A549 (cell line): Measurements from ENCODE around the gene ABCB4. TPM values are rescaled to one million over a fixed set of nuclear protein-coding genes. Genes with fewer than 3 reads are reported as not detected.

Experiments
- ATAC-seq, 2 experiments: fragments of 200-7000 bp in 1 of 2; fragments of >200 bp in 1 of 2; cut with Nextera tagmentation in 1 of 2; cut with Tn5 transposase in 1 of 2; 3 replicates each; pipeline versions ENCODE4 v1.8.0 to v1.9.1; 2018 to 2020; ENCODE audit warnings: mild to moderate bottlenecking in 1 of 2, moderate library complexity in 1 of 2
- CTCF ChIA-PET: fragments of 300-600 bp; sonication (Branson Sonifier 250); formaldehyde crosslinking; extraction: SDS; loops from one replicate; lab custom pipeline; 2021; ENCODE audit warnings: antibody characterized with exemption, inconsistent platforms; lab: Yijun Ruan, JAX
- POLR2A ChIA-PET: fragments of 350-600 bp; formaldehyde crosslinking; extraction: SDS; loops from one replicate; lab custom pipeline; 2021; ENCODE audit warnings: antibody characterized with exemption, inconsistent platforms; lab: Yijun Ruan, JAX
- DNase-seq, 2 experiments: peaks; one replicate each; pipeline versions ENCODE4 v3.0.0 to v3.0.0-alpha.2; 2011 to 2016; ENCODE audit warnings: low read depth in 1 of 2, low spot score in 1 of 2
- FAIRE-seq: peaks from 2 replicates; lab custom pipeline; 2011; peaks lifted over from hg19 to GRCh38; lab: Jason Lieb, UNC
- H3K27ac ChIP-seq, 2 experiments: fragments of >200 bp; sonication (Bioruptor Twin); formaldehyde crosslinking; 3 replicates each; pipeline ENCODE4 v1.5.1; 2016 to 2017
- H3K4me1 ChIP-seq: fragments of >200 bp; sonication (Bioruptor Twin); formaldehyde crosslinking; 3 replicates; pipeline ENCODE4 v1.6.1; 2016
- H3K4me2 ChIP-seq: fragments of >200 bp; sonication (Bioruptor Twin); formaldehyde crosslinking; 3 replicates; pipeline ENCODE4 v1.6.1; 2016
- H3K4me3 ChIP-seq: fragments of >200 bp; sonication (Bioruptor Twin); formaldehyde crosslinking; 3 replicates; pipeline ENCODE4 v1.5.1; 2016
- H3K9me3 ChIP-seq: fragments of >200 bp; sonication (Bioruptor Twin); formaldehyde crosslinking; 3 replicates; pipeline ENCODE4 v1.6.1; 2016
- BCL3 ChIP-seq: fragments of >200 bp; sonication (Bioruptor Twin); formaldehyde crosslinking; IDR thresholded peaks from 3 replicates; pipeline ENCODE4 v1.6.1; 2016
- CBX2 ChIP-seq: fragments of 200-600 bp; sonication (generic); IDR thresholded peaks from 2 replicates; pipeline ENCODE4 v1.6.1; 2016; ENCODE audit warnings: low read depth, mild to moderate bottlenecking, borderline replicate concordance
- CHD2 ChIP-seq: fragments of 150-350 bp; IDR thresholded peaks from 2 replicates; pipeline ENCODE4 v1.6.1; 2014; ENCODE audit warnings: low read length; ENCODE audit not compliant: partially characterized antibody
- CHD4 ChIP-seq: fragments of 200-600 bp; sonication (generic); IDR thresholded peaks from 2 replicates; pipeline ENCODE4 v1.6.1; 2016; ENCODE audit warnings: antibody characterized with exemption, mild to moderate bottlenecking, borderline replicate concordance
- EHF ChIP-seq: fragments of 250-450 bp; sonication (Bioruptor Pico); IDR thresholded peaks from 2 replicates; pipeline ENCODE4 v1.5.0; 2020; ENCODE audit warnings: mild to moderate bottlenecking
- EHMT2 ChIP-seq: fragments of 200-600 bp; sonication (generic); IDR thresholded peaks from 2 replicates; pipeline ENCODE4 v1.6.1; 2016; ENCODE audit warnings: antibody characterized with exemption, low read depth, mild to moderate bottlenecking, moderate library complexity
- FOSL2 ChIP-seq, 2 experiments: fragments of 450-650 bp in 1 of 2; fragments of >200 bp in 1 of 2; sonication (Bioruptor Twin) in 1 of 2; formaldehyde crosslinking; IDR thresholded peaks; 2 replicates each; pipeline versions ENCODE4 v1.5.0 to v1.6.1; 2016 to 2020; ENCODE audit warnings: mild to moderate bottlenecking in 1 of 2, moderate library complexity in 1 of 2
- GATA3 ChIP-seq: IDR thresholded peaks from 2 replicates; pipeline ENCODE4 v1.6.1; 2012; ENCODE audit warnings: borderline replicate concordance
- HDAC2 ChIP-seq: fragments of 200-600 bp; sonication (generic); IDR thresholded peaks from 2 replicates; pipeline ENCODE4 v1.6.1; 2016
- HMGXB4 ChIP-seq: fragments of 250-450 bp; sonication (Bioruptor Pico); IDR thresholded peaks from 2 replicates; pipeline ENCODE4 v1.5.0; 2021; ENCODE audit warnings: mild to moderate bottlenecking, moderate library complexity, borderline replicate concordance
- HOXB5 ChIP-seq: fragments of 250-450 bp; sonication (Bioruptor Pico); IDR thresholded peaks from 2 replicates; pipeline ENCODE4 v1.5.0; 2020; ENCODE audit warnings: mild to moderate bottlenecking, moderate library complexity
- JUN ChIP-seq, 2 experiments: fragments of >200 bp; sonication (Bioruptor Twin); formaldehyde crosslinking; IDR thresholded peaks; 2 replicates in 1 of 2; 3 replicates in 1 of 2; pipeline ENCODE4 v1.6.1; 2016 to 2017
- KDM1A ChIP-seq: fragments of 200-600 bp; sonication (generic); IDR thresholded peaks from 2 replicates; pipeline ENCODE4 v1.6.1; 2016; ENCODE audit warnings: low read depth, mild to moderate bottlenecking
- MAZ ChIP-seq: fragments of 150-350 bp; IDR thresholded peaks from 2 replicates; pipeline ENCODE4 v1.6.1; 2014; ENCODE audit warnings: antibody characterized with exemption, low read depth, low read length, borderline replicate concordance
- PBX3 ChIP-seq: IDR thresholded peaks from 2 replicates; pipeline ENCODE4 v1.6.1; 2012
- PHF8 ChIP-seq: fragments of 200-600 bp; sonication (generic); IDR thresholded peaks from 2 replicates; pipeline ENCODE4 v1.6.1; 2016; ENCODE audit warnings: low read depth, mild to moderate bottlenecking, antibody characterized with exemption, moderate library complexity, borderline replicate concordance
- RAD21 ChIP-seq, 2 experiments: fragments of >200 bp in 1 of 2; sonication (Bioruptor Twin) in 1 of 2; formaldehyde crosslinking in 1 of 2; IDR thresholded peaks in 1 of 2; conservative IDR thresholded peaks in 1 of 2; 2 replicates in 1 of 2; 3 replicates in 1 of 2; pipeline ENCODE4 v1.6.1; 2012 to 2018; ENCODE audit warnings: inconsistent platforms in 1 of 2
- REST ChIP-seq: fragments of 200-600 bp; sonication (generic); IDR thresholded peaks from 2 replicates; pipeline ENCODE4 v1.6.1; 2016; ENCODE audit warnings: antibody characterized with exemption, mild to moderate bottlenecking, moderate library complexity
- SREBF2 ChIP-seq: fragments of 450-650 bp; IDR thresholded peaks from 2 replicates; pipeline ENCODE4 v1.6.1; 2014; ENCODE audit warnings: mild to moderate bottlenecking, moderate library complexity
- TFCP2L1 ChIP-seq: fragments of 250-450 bp; sonication (Bioruptor Pico); IDR thresholded peaks from 2 replicates; pipeline ENCODE4 v1.5.0; 2021; ENCODE audit warnings: mild to moderate bottlenecking
- USF2 ChIP-seq: fragments of 450-650 bp; IDR thresholded peaks from 2 replicates; pipeline ENCODE4 v1.6.1; 2014; ENCODE audit warnings: antibody characterized with exemption
- ZC3H11A ChIP-seq: fragments of 450-650 bp; IDR thresholded peaks from 2 replicates; pipeline ENCODE4 v1.6.1; 2014; ENCODE audit warnings: antibody characterized with exemption, mild to moderate bottlenecking
- ZNF302 ChIP-seq: fragments of 250-450 bp; sonication (Bioruptor Pico); IDR thresholded peaks from 2 replicates; pipeline ENCODE4 v1.9.0; 2021; ENCODE audit warnings: inconsistent platforms, mild to moderate bottlenecking, moderate library complexity
- ZSCAN20 ChIP-seq: fragments of 250-450 bp; sonication (Bioruptor Pico); IDR thresholded peaks from 2 replicates; pipeline ENCODE4 v1.8.0; 2022; ENCODE audit warnings: mild to moderate bottlenecking, moderate library complexity
- WGBS: methylation state at CpG from one replicate; pipeline ENCODE4 v1.1.6; 2017; ENCODE audit errors: missing lambda C conversion rate; 5-methylcytosine and 5-hydroxymethylcytosine counted together
- polyA plus RNA-seq, 4 experiments: library from polyadenylated mRNA; depleted of rRNA in 3 of 4; stranded (reverse); fragments of >200 nt; fragmentation: RNase III in 1 of 4; extraction: RNeasy Plus Mini Kit Qiagen cat#74134 plus additional on column Dnase treatment in 1 of 4; gene quantifications; 2 replicates in 3 of 4; 3 replicates in 1 of 4; pipeline ENCODE4 v1.2.3, GENCODE V29; 2011 to 2017
- TF ChIP-seq, protein P1 (sequence below): IDR thresholded peaks from 2 replicates; pipeline ENCODE4 v1.6.1; 2012; ENCODE audit warnings: low read depth, borderline replicate concordance

The ABCB4 gene
- polyA plus RNA-seq, 2 of the 4 experiments (the other 2 are of a cell fraction): 0.12 TPM; not detected in 1

GRCh38 chr7:87495366-87495765, 19.9 kb upstream of the ABCB4 start:
- Histone ChIP-seq H3K9me3 (no peaks in the 10 kb centered on the region), H3K4me1 (no peaks in the 10 kb centered on the region), H3K4me2 (no peak overlapping the region), H3K4me3 (no peak overlapping the region), H3K27ac (no peak overlapping the region)
- no peak for DNase-seq
- WGBS: 16% methylated on average over 5 of the region's 5 CpGs
- ChIA-PET POLR2A (no interaction called here), CTCF (interaction anchor here (0.7 kb wide), 1 partner anchor 11 kb away, joined by 4 read pairs; no protein-coding TSS in a partner anchor)
- FAIRE-seq: no peak
- no peak for ATAC-seq
- TF ChIP-seq PHF8 (no peak), JUN (IDR thresholded peaks at IDR 0.05) (no peak), ZC3H11A (no peak), HOXB5 (CRISPR knock-in tag) (no peak), EHMT2 (no peak), CHD4 (no peak), TFCP2L1 (CRISPR knock-in tag) (no peak), HDAC2 (no peak), MAZ (no peak), ZSCAN20 (no peak)

- Histone ChIP-seq H3K4me2 (no peak overlapping the region), H3K27ac (no peak overlapping the region), H3K9me3 (no peaks in the 10 kb centered on the region), H3K4me1 (no peaks in the 10 kb centered on the region), H3K4me3 (no peak overlapping the region)
- ATAC-seq: no peak
- no peak for DNase-seq
- CTCF ChIA-PET: interaction anchor here (0.7 kb wide), 1 partner anchor 11 kb away, joined by 4 read pairs; no protein-coding TSS in a partner anchor
- WGBS: 24% methylated on average over 1 of the region's 1 CpG
- TF ChIP-seq ZNF302: no peak
- TF ChIP-seq, protein P1, sequence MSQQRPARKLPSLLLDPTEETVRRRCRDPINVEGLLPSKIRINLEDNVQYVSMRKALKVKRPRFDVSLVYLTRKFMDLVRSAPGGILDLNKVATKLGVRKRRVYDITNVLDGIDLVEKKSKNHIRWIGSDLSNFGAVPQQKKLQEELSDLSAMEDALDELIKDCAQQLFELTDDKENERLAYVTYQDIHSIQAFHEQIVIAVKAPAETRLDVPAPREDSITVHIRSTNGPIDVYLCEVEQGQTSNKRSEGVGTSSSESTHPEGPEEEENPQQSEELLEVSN: no peak
- TF ChIP-seq CBX2: no peak
- no peak for TF ChIP-seq EHF (CRISPR knock-in tag)
- TF ChIP-seq GATA3: no peak
- TF ChIP-seq HDAC2: no peak
- no peak for TF ChIP-seq SREBF2
- no peak for TF ChIP-seq PBX3
- TF ChIP-seq RAD21 (conservative IDR thresholded peaks at IDR 0.05 in 1 of 2, IDR thresholded peaks at IDR 0.05 in 1 of 2): no peak
- POLR2A ChIA-PET: no interaction called here
- FAIRE-seq: no peak
These were observed 19.0 kb upstream of the ABCB4 start for GRCh38 chr7:87494454-87494853.

DNA sequence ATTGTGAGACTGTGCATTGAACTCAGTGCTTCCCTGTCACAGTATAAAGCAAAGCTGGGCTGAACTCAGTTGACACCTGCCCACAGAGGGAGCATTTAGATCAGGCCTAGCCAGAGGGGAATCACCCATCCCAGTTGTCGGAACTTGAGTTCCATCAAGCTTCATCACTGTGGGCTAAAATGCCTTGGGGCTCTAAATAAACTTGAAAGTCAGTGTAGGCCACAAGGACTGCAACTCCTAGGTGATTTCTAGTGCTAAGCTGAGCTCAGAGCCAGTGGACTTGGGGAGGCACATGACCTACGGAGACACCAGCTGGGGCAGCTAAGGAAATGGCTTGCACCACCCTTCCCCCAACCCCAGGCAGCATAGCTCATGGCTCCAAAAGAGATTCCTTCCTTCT, 7.7 kb upstream of the ABCB4 start:
- no peaks in the 10 kb centered on the region for H3K4me1 ChIP-seq
- ChIA-PET POLR2A (no interaction called here), CTCF (no interaction called here)
- ATAC-seq (no peak), FAIRE-seq (no peak), DNase-seq (no peak)
- H3K4me3 ChIP-seq: no peak overlapping the region
- no peaks in the 10 kb centered on the region for H3K9me3 ChIP-seq
- H3K4me2 ChIP-seq: no peak overlapping the region
- H3K27ac ChIP-seq: no peak overlapping the region
- 73% methylated on average over 2 of the region's 2 CpGs for WGBS
- TF ChIP-seq CHD4 (no peak), HDAC2 (no peak), FOSL2 (IDR thresholded peaks at IDR 0.05) (no peak), FOSL2 (CRISPR knock-in tag; IDR thresholded peaks at IDR 0.05) (no peak), BCL3 (no peak), KDM1A (no peak), HMGXB4 (CRISPR knock-in tag) (no peak), CBX2 (no peak), USF2 (no peak), REST (no peak), CHD2 (no peak)
